Kidney (tissue), 14 donors: ENCODE results near the gene IFI27L2. TPM values are rescaled to one million over a fixed set of nuclear protein-coding genes. Genes with fewer than 3 reads are reported as not detected.

Source experiments
- DNase-seq, 5 donors: peaks; one replicate each; pipeline ENCODE4 v3.0.0-alpha.2; 2013 to 2020
- FAIRE-seq: peaks from 2 replicates; lab custom pipeline; 2012; peaks lifted over from hg19 to GRCh38; lab: Jason Lieb, UNC
- H3K27ac ChIP-seq, 2 donors: one replicate each; pipeline ENCODE4 v1.7.0; 2013; ENCODE audit warnings: low read depth in 2 of 2, low read length in 2 of 2, inconsistent platforms in 1 of 2
- H3K27me3 ChIP-seq: one replicate; pipeline ENCODE4 v1.7.1; 2013; ENCODE audit warnings: low read length, inconsistent platforms; ENCODE audit not compliant: control insufficient read depth, insufficient read depth
- H3K36me3 ChIP-seq, 3 donors: one replicate each; pipeline versions ENCODE4 v1.7.0 to v1.7.1; 2013; ENCODE audit warnings: low read length in 3 of 3, control low read depth in 1 of 3, inconsistent platforms in 1 of 3; ENCODE audit not compliant: insufficient read depth in 3 of 3, control insufficient read depth in 2 of 3
- H3K4me1 ChIP-seq, 3 donors: one replicate each; pipeline versions ENCODE4 v1.7.0 to v1.7.1; 2013; ENCODE audit warnings: low read length in 3 of 3, inconsistent platforms in 1 of 3, low read depth in 1 of 3; ENCODE audit not compliant: control insufficient read depth in 2 of 3, insufficient read depth in 2 of 3
- H3K4me3 ChIP-seq, 3 donors: one replicate each; pipeline versions ENCODE4 v1.7.0 to v1.8.1; 2013; ENCODE audit warnings: low read length in 3 of 3, control low read depth in 1 of 3, inconsistent platforms in 1 of 3
- H3K9ac ChIP-seq, 3 donors: one replicate each; pipeline versions ENCODE4 v1.7.0 to v1.7.1; 2013; ENCODE audit warnings: low read length in 3 of 3, control low read depth in 1 of 3, inconsistent platforms in 1 of 3
- H3K9me3 ChIP-seq, 3 donors: one replicate each; pipeline versions ENCODE4 v1.7.0 to v1.7.1; 2013; ENCODE audit warnings: low read length in 3 of 3, control low read depth in 1 of 3, inconsistent platforms in 1 of 3; ENCODE audit not compliant: control insufficient read depth in 2 of 3, insufficient read depth in 1 of 3
- CTCF ChIP-seq: IDR thresholded peaks from 3 replicates; pipeline ENCODE4 v1.5.1; 2012; ENCODE audit warnings: mild to moderate bottlenecking, moderate library complexity, borderline replicate concordance; ENCODE audit not compliant: insufficient read depth; ENCODE audit errors: extremely low read depth
- intact Hi-C: fragments of 100-400 bp; cut with DNase I; formaldehyde crosslinking; loops from one replicate; pipeline ENCODE4 v1.11.1; 2022
- polyA plus RNA-seq: library from polyadenylated mRNA; stranded (reverse); fragments of 350-450 nt; fragmentation: Illumina TruSeq; extraction: RNeasy Lipid Tissue Mini Kit (QIAGEN cat#74804); gene quantifications from one replicate; pipeline ENCODE4 v1.2.3, GENCODE V29; 2014; ENCODE audit warnings: low read depth, low replicate concordance; ENCODE audit not compliant: insufficient read depth
- total RNA-seq: library from RNA; stranded (reverse); fragmentation: NEBNext Ultra II Directional; extraction: Animal tissue kit (Norgen Biotek cat#: 25700); gene quantifications from one replicate; pipeline ENCODE4 v1.2.1, GENCODE V29; 2021
- donor health status: control.
- donor health status: control.
- donor health status: control.
- donor health status: control.
- donor health status: control.
- donor health status: DM: yes; HTN: yes; CAD: no.
- donor health status: Normal renal cell carcinoma (clear cell type).

Gene IFI27L2
- total and polyA plus RNA-seq, 2 donors from 2014 or later: 28.2 to 223 TPM

DNA sequence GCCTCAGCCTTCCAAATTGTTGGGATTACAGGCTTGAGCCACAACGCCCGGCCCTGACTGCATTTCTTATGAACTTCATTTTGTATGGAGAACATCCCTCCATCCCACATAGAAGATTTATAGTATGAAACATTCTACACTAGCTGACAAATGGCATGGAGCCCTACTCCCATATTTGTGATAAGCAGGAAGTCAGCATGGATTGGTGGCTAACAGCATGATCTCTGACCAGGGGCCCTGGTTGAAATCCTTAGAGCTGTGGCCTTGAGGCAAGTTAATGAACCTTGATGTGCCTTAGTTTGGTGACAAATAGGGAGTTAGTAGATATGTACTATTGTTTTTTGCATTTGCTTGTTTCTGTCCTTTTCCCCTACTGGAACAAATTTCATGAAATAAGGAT is 36.0 kb downstream of the IFI27L2 start:
- Histone ChIP-seq H3K9me3 (no peaks in the 10 kb centered on the region), H3K4me1 (no peaks in the 10 kb centered on the region), H3K4me3 (no peak overlapping the region), H3K36me3 (no peaks in the 10 kb centered on the region), H3K27ac (no peak overlapping the region), H3K9ac (no peak overlapping the region), H3K27me3 (no peaks in the 10 kb centered on the region)
- intact Hi-C loops: no loop called here
- no peak for TF ChIP-seq CTCF
- FAIRE-seq (no peak), DNase-seq (no peak)

- H3K4me3 ChIP-seq: no peak overlapping the region
- DNase-seq (no peak), FAIRE-seq (no peak)
- TF ChIP-seq CTCF: no peak
- H3K9me3 ChIP-seq: no peaks in the 10 kb centered on the region
- intact Hi-C loops: no loop called here
- no peak overlapping the region for H3K27ac ChIP-seq
- no peaks in the 10 kb centered on the region for H3K4me1 ChIP-seq
- no peaks in the 10 kb centered on the region for H3K36me3 ChIP-seq
- no peaks in the 10 kb centered on the region for H3K27me3 ChIP-seq
- no peak overlapping the region for H3K9ac ChIP-seq
These were observed 39.9 kb downstream of the IFI27L2 start for GRCh38 chr14:94089479-94089878.

GRCh38 chr14:94088516-94088915 is 40.9 kb downstream of the IFI27L2 start:
- no peak for TF ChIP-seq CTCF
- FAIRE-seq (no peak), DNase-seq (no peak)
- no peaks in the 10 kb centered on the region for H3K9me3 ChIP-seq
- no peaks in the 10 kb centered on the region for H3K27me3 ChIP-seq
- H3K36me3 ChIP-seq: no peaks in the 10 kb centered on the region
- intact Hi-C loops: no loop called here
- no peaks in the 10 kb centered on the region for H3K4me1 ChIP-seq
- no peak overlapping the region for H3K4me3 ChIP-seq
- H3K27ac ChIP-seq: no peak overlapping the region
- H3K9ac ChIP-seq: no peak overlapping the region

DNA sequence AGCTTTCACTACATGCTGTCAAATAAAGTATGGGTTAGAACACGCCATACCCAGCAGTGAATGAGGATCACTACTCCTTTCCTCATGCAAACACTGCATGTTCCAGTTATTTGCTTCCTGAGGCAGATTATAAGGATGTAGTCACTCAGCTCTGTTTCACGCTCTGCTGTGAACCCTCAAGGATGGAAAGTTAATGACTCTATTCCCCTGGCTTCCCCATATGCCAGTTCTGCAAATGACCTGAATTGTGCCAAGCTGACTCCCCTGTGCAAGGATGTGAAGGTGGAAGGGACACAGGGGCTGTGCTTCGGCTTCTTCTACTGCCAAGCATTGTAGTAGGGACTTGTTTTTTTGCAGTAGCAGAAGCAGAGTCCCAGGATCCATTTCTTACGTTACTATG is 41.5 kb downstream of the IFI27L2 start:
- Histone ChIP-seq H3K36me3 (no peaks in the 10 kb centered on the region), H3K27me3 (no peaks in the 10 kb centered on the region), H3K27ac (no peak overlapping the region), H3K4me1 (no peaks in the 10 kb centered on the region), H3K9ac (no peak overlapping the region), H3K9me3 (no peaks in the 10 kb centered on the region), H3K4me3 (no peak overlapping the region)
- DNase-seq (no peak), FAIRE-seq (no peak)
- no peak for TF ChIP-seq CTCF
- intact Hi-C loops: no loop called here
